GM19023 (cell line): ENCODE measurements around the gene TRMT1.

Experiments
- ATAC-seq: cut with Tn5 transposase; IDR thresholded peaks from one replicate; pipeline ENCODE4 v1.9.1; 2021; ENCODE audit warnings: mild to moderate bottlenecking, moderate library complexity; ENCODE audit not compliant: unreplicated experiment

The TRMT1 gene

DNA sequence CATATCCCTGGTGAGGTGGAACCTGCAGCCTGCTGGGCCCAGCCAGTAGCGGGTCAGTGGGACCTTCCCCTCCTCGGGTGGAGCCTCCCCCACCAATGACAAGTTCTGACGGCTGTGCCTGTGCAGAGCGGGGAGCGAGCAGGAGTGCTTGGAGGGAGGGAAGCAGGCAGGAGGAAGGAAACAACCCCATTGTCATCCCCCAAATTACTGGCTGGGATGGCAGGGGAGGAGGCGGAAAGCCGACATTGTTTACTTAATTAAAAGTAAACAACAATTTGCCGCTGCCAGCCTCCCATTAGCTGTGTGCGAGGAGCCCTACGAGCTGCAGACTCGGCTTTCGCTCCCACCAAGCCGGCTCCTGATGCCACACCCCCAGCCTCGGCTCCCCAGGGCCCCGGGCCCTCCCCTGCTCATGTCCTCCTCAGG is 59.4 kb downstream of the TRMT1 start:
- ATAC-seq, result no peak

DNA sequence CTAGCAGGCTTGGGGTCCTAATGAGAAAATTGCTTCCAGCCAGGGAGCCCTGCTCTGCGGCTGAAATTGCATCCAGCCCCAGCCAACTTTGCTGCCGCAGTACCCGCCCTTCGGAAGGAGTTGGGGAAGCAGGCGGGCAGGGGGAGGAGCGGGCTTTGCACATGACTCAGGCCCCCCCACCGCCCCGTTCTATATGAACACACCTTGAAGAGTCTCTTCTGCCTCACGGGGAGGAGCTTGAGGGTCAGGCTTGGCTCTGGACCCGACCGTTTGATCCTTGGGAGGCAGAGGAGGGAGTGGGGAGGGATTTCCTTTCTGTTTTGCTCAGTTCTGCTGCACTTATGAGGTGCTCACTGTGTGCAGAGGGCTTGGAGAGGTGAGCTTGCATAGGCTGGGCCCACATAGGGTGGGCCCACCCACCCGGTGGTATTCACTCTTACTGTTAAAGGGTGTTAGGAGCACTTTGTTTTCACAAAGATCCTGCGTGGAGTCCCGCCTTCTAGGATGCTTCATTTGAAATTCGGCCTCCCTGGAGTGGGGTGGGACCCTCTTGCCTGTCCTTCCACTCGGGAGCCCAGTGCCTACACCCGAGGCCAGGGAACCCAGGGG is 60.4 kb downstream of the TRMT1 start:
- no peak for ATAC-seq

DNA sequence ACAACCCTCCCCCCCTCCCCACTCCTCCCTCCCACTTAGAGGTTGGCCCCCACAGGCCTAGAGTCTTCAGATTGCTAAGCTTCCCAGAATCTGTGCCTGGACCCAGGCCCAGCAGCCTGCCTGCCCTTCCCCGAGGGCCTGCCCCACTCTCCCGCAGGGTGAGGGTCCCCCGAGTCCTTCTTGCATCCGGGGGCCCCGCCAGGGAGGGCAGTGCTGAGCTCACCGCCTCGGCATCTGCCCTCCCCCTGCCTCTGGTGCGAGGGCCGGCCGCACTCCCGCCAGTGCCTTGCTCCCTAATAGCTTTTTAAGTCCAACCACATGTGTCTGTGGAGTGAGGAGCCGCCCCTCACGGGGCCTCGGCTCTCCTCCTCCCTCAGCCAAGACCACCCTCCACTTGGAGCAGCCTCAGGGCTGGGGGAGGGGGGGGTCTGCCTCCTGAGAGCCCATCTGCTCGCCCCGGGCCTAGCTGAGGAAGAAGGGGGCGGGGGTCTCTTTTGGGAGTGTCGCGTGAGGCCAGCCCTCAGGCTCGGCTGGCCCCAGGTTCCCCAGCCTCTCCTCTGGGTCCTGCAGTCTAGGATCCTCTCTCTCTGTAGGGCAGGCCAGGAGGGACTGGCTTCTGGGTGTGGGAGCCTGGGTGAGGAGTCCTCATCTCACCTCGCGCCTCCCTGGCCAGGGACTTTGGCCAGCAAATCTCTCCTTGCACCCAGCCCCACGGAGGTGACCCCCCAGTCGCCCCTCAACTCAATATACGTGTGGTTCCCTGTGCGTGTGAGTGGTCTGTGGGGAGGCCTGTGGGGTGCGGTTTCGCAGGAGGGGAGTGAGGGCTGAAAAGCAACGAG is 61.1 kb downstream of the TRMT1 start:
- no peak for ATAC-seq
